Thyroid gland (tissue), 4 donors: Measurements from ENCODE around the gene ZMIZ1.

ENCODE experiments used
- CTCF ChIP-seq, 6 experiments: fragments of 200-600 bp in 3 of 6; fragments of 450-650 bp in 3 of 6; sonication (generic) in 3 of 6; IDR thresholded peaks; one replicate each; pipeline ENCODE4 v1.5.1; 2016 to 2019; ENCODE audit warnings: antibody characterized with exemption in 6 of 6, mild to moderate bottlenecking in 2 of 6, inconsistent platforms in 1 of 6, moderate library complexity in 1 of 6
- POLR2A ChIP-seq, 2 donors: fragments of 450-650 bp; IDR thresholded peaks; one replicate each; pipeline ENCODE4 v1.6.1; 2017; ENCODE audit warnings: antibody characterized with exemption in 2 of 2, mild to moderate bottlenecking in 2 of 2, moderate library complexity in 1 of 2

DNA sequence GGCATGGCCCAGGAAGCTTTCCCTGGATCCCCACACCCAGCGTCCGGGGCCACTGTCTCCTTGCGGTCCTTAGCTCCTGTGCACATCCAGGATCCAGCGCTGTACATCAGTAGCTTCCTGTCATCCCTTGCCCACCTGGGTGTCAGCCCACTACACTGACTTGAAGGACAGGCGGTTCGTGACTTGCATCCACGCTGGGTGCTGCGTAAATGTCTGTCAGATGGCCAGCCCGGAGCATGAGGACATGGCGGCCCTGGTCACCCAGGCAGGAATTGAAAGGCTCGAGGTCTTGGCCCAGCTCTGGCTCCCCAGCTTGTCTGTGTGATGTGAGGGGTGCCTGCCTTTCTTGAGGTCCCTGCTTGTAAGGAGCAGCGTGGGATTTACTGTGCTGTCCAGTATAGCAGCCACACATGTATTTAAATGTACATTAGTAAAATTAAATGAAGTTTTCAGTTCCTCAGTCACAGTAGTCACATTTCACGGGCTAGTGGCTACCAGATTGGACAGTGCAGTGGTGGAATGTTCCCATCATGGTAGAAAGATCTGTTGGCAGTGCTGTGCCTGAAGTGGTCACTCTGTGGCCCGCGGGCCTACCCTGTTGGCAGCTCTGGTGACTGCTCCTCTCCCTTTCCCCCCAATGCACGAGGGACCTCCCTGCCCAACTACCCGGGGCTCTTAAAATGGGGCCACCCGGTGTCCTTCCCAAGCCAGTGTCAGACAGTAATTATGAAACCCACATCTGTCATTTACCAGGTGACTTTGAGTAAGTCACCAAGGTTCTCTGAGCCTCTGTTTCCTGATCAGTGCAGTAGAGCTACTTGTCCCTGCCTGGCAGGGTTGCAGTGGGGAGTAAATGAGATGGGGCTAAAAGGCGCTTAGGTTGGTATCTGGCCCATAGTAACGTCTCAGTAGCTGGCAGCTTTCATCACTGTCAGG lies 180.7 kb downstream of the ZMIZ1 start:
- no peak for TF ChIP-seq POLR2A (IDR thresholded peaks at IDR 0.05)
- no peak for TF ChIP-seq CTCF (IDR thresholded peaks at IDR 0.05)
